ENCODE results near the gene OTOP2. TPM values are rescaled to one million over a fixed set of nuclear protein-coding genes. Genes with fewer than 3 reads are reported as not detected.
"Not testable (repeated sequence)": the region's sequence is repeated elsewhere in the genome, so short reads cannot be mapped to it uniquely, and the experiment has no call there.

OTOP2 gene
- total and polyA plus RNA-seq, 2 donors from 2014 or later, result not detected

- TF ChIP-seq CTCF (IDR thresholded peaks at IDR 0.05; ENCODE audit: borderline replicate concordance, extremely low read depth, insufficient read depth), result no peak
- Histone ChIP-seq H3K4me1 (ENCODE audit: control insufficient read depth in 2 of 3, insufficient read depth in 2 of 3, low read depth in 1 of 3, low read length in 3 of 3) (no peaks in the 10 kb centered on the region), H3K36me3 (ENCODE audit: control insufficient read depth in 2 of 3, insufficient read depth in 3 of 3, low read length in 3 of 3) (no peaks in the 10 kb centered on the region), H3K4me3 (ENCODE audit: low read length in 3 of 3) (no peak overlapping the region), H3K9ac (ENCODE audit: low read length in 3 of 3) (no peak overlapping the region), H3K27ac (ENCODE audit: low read depth in 2 of 2, low read length in 2 of 2) (no peak overlapping the region), H3K9me3 (ENCODE audit: control insufficient read depth in 2 of 3, insufficient read depth in 1 of 3, low read length in 3 of 3) (no peaks in the 10 kb centered on the region), H3K27me3 (ENCODE audit: control insufficient read depth, insufficient read depth, low read length) (no peaks in the 10 kb centered on the region)
- intact Hi-C loops (cut with DNase I), result no loop called here
- no peak for FAIRE-seq
- DNase-seq, result no peak
These were observed 17.1 kb upstream of the OTOP2 start for GRCh38 chr17:74907012-74907411.

- H3K4me1 ChIP-seq (ENCODE audit: control insufficient read depth in 2 of 3, insufficient read depth in 2 of 3, low read depth in 1 of 3, low read length in 3 of 3); H3K27ac ChIP-seq (ENCODE audit: low read depth in 2 of 2, low read length in 2 of 2); H3K27me3 ChIP-seq (ENCODE audit: control insufficient read depth, insufficient read depth, low read length); DNase-seq; H3K9ac ChIP-seq (ENCODE audit: low read length in 3 of 3); H3K4me3 ChIP-seq (ENCODE audit: low read length in 3 of 3); H3K9me3 ChIP-seq (ENCODE audit: control insufficient read depth in 2 of 3, insufficient read depth in 1 of 3, low read length in 3 of 3); intact Hi-C loops (cut with DNase I); FAIRE-seq; H3K36me3 ChIP-seq (ENCODE audit: control insufficient read depth in 2 of 3, insufficient read depth in 3 of 3, low read length in 3 of 3): not testable (repeated sequence)
These were observed 15.0 kb upstream of the OTOP2 start for GRCh38 chr17:74909097-74909496.

GRCh38 chr17:74911423-74911822 lies 12.7 kb upstream of the OTOP2 start:
- intact Hi-C loops (cut with DNase I); H3K4me3 ChIP-seq (ENCODE audit: low read length in 3 of 3); H3K27me3 ChIP-seq (ENCODE audit: control insufficient read depth, insufficient read depth, low read length); H3K27ac ChIP-seq (ENCODE audit: low read depth in 2 of 2, low read length in 2 of 2); H3K36me3 ChIP-seq (ENCODE audit: control insufficient read depth in 2 of 3, insufficient read depth in 3 of 3, low read length in 3 of 3); FAIRE-seq; H3K9ac ChIP-seq (ENCODE audit: low read length in 3 of 3); H3K9me3 ChIP-seq (ENCODE audit: control insufficient read depth in 2 of 3, insufficient read depth in 1 of 3, low read length in 3 of 3); DNase-seq; H3K4me1 ChIP-seq (ENCODE audit: control insufficient read depth in 2 of 3, insufficient read depth in 2 of 3, low read depth in 1 of 3, low read length in 3 of 3): not testable (repeated sequence)

GRCh38 chr17:74916136-74916850 lies 7.8 kb upstream of the OTOP2 start:
- no peaks in the 10 kb centered on the region for H3K36me3 ChIP-seq (ENCODE audit: control insufficient read depth in 2 of 3, insufficient read depth in 3 of 3, low read length in 3 of 3)
- intact Hi-C loops (cut with DNase I), result no loop called here
- FAIRE-seq, result no peak

More at GRCh38 chr17:74916136-74916850, 7.8 kb upstream of the OTOP2 start:
- DNase-seq, result peak in 1 of 5 donors; percentile 41
- no peak overlapping the region for H3K4me3 ChIP-seq (ENCODE audit: low read length in 3 of 3)
- H3K9ac ChIP-seq (ENCODE audit: low read length in 3 of 3), result no peak overlapping the region
- no peaks in the 10 kb centered on the region for H3K9me3 ChIP-seq (ENCODE audit: control insufficient read depth in 2 of 3, insufficient read depth in 1 of 3, low read length in 3 of 3)
- H3K4me1 ChIP-seq (ENCODE audit: control insufficient read depth in 2 of 3, insufficient read depth in 2 of 3, low read depth in 1 of 3, low read length in 3 of 3), result peaks cover 0 to 2% (median 0%) of the 10 kb centered on the region in 3 donors
- TF ChIP-seq CTCF (IDR thresholded peaks at IDR 0.05; ENCODE audit: borderline replicate concordance, extremely low read depth, insufficient read depth), result no peak
- no peak overlapping the region for H3K27ac ChIP-seq (ENCODE audit: low read depth in 2 of 2, low read length in 2 of 2)
- H3K27me3 ChIP-seq (ENCODE audit: control insufficient read depth, insufficient read depth, low read length), result no peaks in the 10 kb centered on the region

Data from kidney (tissue), 14 donors.